Measurements from ENCODE around the gene IL1RAPL1.

DNA sequence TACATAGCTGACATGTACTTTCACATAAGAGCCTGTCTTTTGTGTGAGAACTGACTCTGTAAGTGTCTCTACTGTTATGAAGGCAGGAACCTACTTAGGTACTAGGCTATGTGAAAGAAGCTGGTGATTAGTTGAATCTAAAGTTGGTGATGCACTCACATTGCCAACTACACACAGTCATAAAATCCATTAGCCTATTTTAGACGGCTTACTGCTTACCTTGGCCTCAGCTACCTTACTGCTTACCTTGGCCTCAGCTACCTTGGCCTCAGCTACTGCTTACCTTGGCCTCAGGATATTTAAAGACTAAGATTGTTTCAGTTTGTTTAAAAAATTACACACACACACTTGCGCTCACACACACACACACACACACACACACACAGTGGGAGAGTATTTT, 549.7 kb downstream of the IL1RAPL1 start:
- TF ChIP-seq POLR2A (IDR thresholded peaks at IDR 0.05): no peak
- TF ChIP-seq, protein P1, sequence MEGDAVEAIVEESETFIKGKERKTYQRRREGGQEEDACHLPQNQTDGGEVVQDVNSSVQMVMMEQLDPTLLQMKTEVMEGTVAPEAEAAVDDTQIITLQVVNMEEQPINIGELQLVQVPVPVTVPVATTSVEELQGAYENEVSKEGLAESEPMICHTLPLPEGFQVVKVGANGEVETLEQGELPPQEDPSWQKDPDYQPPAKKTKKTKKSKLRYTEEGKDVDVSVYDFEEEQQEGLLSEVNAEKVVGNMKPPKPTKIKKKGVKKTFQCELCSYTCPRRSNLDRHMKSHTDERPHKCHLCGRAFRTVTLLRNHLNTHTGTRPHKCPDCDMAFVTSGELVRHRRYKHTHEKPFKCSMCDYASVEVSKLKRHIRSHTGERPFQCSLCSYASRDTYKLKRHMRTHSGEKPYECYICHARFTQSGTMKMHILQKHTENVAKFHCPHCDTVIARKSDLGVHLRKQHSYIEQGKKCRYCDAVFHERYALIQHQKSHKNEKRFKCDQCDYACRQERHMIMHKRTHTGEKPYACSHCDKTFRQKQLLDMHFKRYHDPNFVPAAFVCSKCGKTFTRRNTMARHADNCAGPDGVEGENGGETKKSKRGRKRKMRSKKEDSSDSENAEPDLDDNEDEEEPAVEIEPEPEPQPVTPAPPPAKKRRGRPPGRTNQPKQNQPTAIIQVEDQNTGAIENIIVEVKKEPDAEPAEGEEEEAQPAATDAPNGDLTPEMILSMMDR (IDR thresholded peaks at IDR 0.05): no peak

All from tibial nerve (tissue), 3 donors.